Stimulated activated CD8-positive, alpha-beta memory T cell treated with anti-CD3 and anti-CD28 coated beads, Interleukin-15, amount 100 ng/mL, for 4 hours (primary cell): ENCODE measurements around the gene PIK3R3.

ENCODE experiments used
- DNase-seq, 2 donors: peaks; one replicate each; pipeline ENCODE4 v3.0.0-alpha.2; 2020; ENCODE audit warnings: low read depth in 2 of 2

PIK3R3 gene

GRCh38 chr1:46026531-46026930 lies 105.9 kb downstream of the PIK3R3 start:
- DNase-seq: no peak

GRCh38 chr1:46021046-46021996 lies 111.1 kb downstream of the PIK3R3 start:
- DNase-seq: no peak

GRCh38 chr1:46020010-46020409 lies 112.4 kb downstream of the PIK3R3 start:
- no peak for DNase-seq

GRCh38 chr1:46019348-46019747 lies 113.1 kb downstream of the PIK3R3 start:
- no peak for DNase-seq

GRCh38 chr1:46017876-46018503 lies 114.4 kb downstream of the PIK3R3 start:
- no peak for DNase-seq

GRCh38 chr1:46013581-46013980 lies 118.8 kb downstream of the PIK3R3 start:
- DNase-seq: no peak

- DNase-seq: no peak
These were observed 120.2 kb downstream of the PIK3R3 start for GRCh38 chr1:46012236-46012635.

GRCh38 chr1:46011121-46011695 lies 121.2 kb downstream of the PIK3R3 start:
- no peak for DNase-seq

- no peak for DNase-seq
These were observed 121.8 kb downstream of the PIK3R3 start for GRCh38 chr1:46010611-46011010.

GRCh38 chr1:46008585-46008984 lies 123.8 kb downstream of the PIK3R3 start:
- no peak for DNase-seq

GRCh38 chr1:46005594-46005993 lies 126.8 kb downstream of the PIK3R3 start:
- no peak for DNase-seq

- no peak for DNase-seq
These were observed 127.9 kb downstream of the PIK3R3 start for GRCh38 chr1:46004492-46004891.

- no peak for DNase-seq
These were observed 129.1 kb downstream of the PIK3R3 start for GRCh38 chr1:46003315-46003714.

GRCh38 chr1:46002551-46003150 lies 129.8 kb downstream of the PIK3R3 start:
- no peak for DNase-seq

- no peak for DNase-seq
These were observed 131.2 kb downstream of the PIK3R3 start for GRCh38 chr1:46001081-46001785.

- no peak for DNase-seq
These were observed 132.9 kb downstream of the PIK3R3 start for GRCh38 chr1:45999507-45999906.

- no peak for DNase-seq
These were observed 134.3 kb downstream of the PIK3R3 start for GRCh38 chr1:45998020-45998617.

- no peak for DNase-seq
These were observed 137.1 kb downstream of the PIK3R3 start for GRCh38 chr1:45995298-45995697.

GRCh38 chr1:45994423-45994822 lies 138.0 kb downstream of the PIK3R3 start:
- no peak for DNase-seq
